Panc1 (cell line): ENCODE results near the gene PFKL. TPM values are rescaled to one million over a fixed set of nuclear protein-coding genes. Genes with fewer than 3 reads are reported as not detected.

Experiments
- ATAC-seq: fragments of 200-7000 bp; cut with Tn5 transposase; 2 replicates; pipeline ENCODE4 v1.9.1; 2020; ENCODE audit warnings: mild to moderate bottlenecking, moderate library complexity
- BruUV-seq: library from RNA; stranded (reverse); fragments of 400-500 nt; replicated peaks from 2 replicates; lab custom pipeline; 2021; lab: Mats Ljungman, UMichigan
- CTCF ChIA-PET: fragments of 300-600 bp; sonication (Branson Sonifier 250); formaldehyde crosslinking; loops from one replicate; lab custom pipeline; 2022; ENCODE audit warnings: antibody characterized with exemption; lab: Charles Lee
- POLR2A ChIA-PET: fragments of 300-600 bp; sonication (Branson Sonifier 250); formaldehyde crosslinking; loops from one replicate; lab custom pipeline; 2022; ENCODE audit warnings: antibody characterized with exemption; lab: Charles Lee
- DNase-seq: peaks from one replicate; pipeline ENCODE4 v3.0.0-alpha.2; 2010; ENCODE audit warnings: low read depth, low spot score
- H3K27ac ChIP-seq: 2 replicates; pipeline ENCODE4 v1.5.1; 2011; ENCODE audit warnings: mild to moderate bottlenecking, low read length, inconsistent platforms
- H3K27me3 ChIP-seq: fragments of 200-500 bp; sonication (Bioruptor generic); 2 replicates; pipeline ENCODE4 v1.6.0; 2014; ENCODE audit warnings: low read length, inconsistent platforms; ENCODE audit not compliant: control insufficient read depth, insufficient read depth
- H3K36me3 ChIP-seq: fragments of 200-500 bp; sonication (Bioruptor generic); 2 replicates; pipeline ENCODE4 v1.5.1; 2014; ENCODE audit warnings: inconsistent platforms, mild to moderate bottlenecking, low read length, moderate library complexity; ENCODE audit not compliant: control insufficient read depth, insufficient read depth
- H3K4me1 ChIP-seq: 2 replicates; pipeline ENCODE4 v1.5.1; 2011; ENCODE audit warnings: inconsistent platforms, mild to moderate bottlenecking, low read length, moderate library complexity; ENCODE audit not compliant: control insufficient read depth, insufficient read depth
- H3K4me3 ChIP-seq, 2 experiments: 2 replicates each; pipeline ENCODE4 v1.5.1; 2011 to 2012; ENCODE audit warnings: low read depth in 2 of 2, low read length in 2 of 2, mild to moderate bottlenecking in 2 of 2, inconsistent platforms in 1 of 2, moderate library complexity in 1 of 2
- H3K9me3 ChIP-seq: fragments of 200-500 bp; sonication (Bioruptor generic); 2 replicates; pipeline ENCODE4 v1.5.1; 2014; ENCODE audit warnings: low read depth, mild to moderate bottlenecking, inconsistent platforms, low read length, moderate library complexity; ENCODE audit not compliant: control insufficient read depth, insufficient read depth
- POLR2AphosphoS5 ChIP-seq: IDR thresholded peaks from 2 replicates; pipeline ENCODE4 v1.6.1; 2012; ENCODE audit warnings: mild to moderate bottlenecking, low read depth, low read length, moderate library complexity
- SIN3A ChIP-seq: IDR thresholded peaks from 2 replicates; pipeline ENCODE4 v1.6.1; 2012; ENCODE audit warnings: low read depth, mild to moderate bottlenecking, low read length, moderate library complexity, borderline replicate concordance; ENCODE audit not compliant: insufficient read depth
- TCF7L2 ChIP-seq: IDR thresholded peaks from 2 replicates; pipeline ENCODE4 v1.6.1; 2011; ENCODE audit warnings: mild to moderate bottlenecking, low read depth, low read length, inconsistent platforms
- in situ Hi-C: cut with HindIII; loops from 2 replicates; pipeline ENCODE4 v1.10.0; 2016; ENCODE audit warnings: low sequenced_read_pairs, low pct_unique_long_range_greater_than_20kb
- intact Hi-C: fragments of 100-400 bp; cut with micrococcal nuclease; formaldehyde crosslinking; loops from one replicate; pipeline ENCODE4 v1.10.0; 2022; ENCODE audit not compliant: unreplicated experiment
- total RNA-seq: library from RNA; stranded (reverse); gene quantifications from one replicate; pipeline ENCODE4 v1.2.1, GENCODE V29; 2021; ENCODE audit not compliant: unreplicated experiment
- TF ChIP-seq, protein P1 (sequence below): fragments of 450-650 bp; IDR thresholded peaks from 2 replicates; pipeline ENCODE4 v1.5.1; 2017; ENCODE audit warnings: mild to moderate bottlenecking
- TF ChIP-seq, protein P2 (sequence below), 2 experiments: IDR thresholded peaks; 2 replicates each; pipeline ENCODE4 v1.6.1; 2011 to 2012; ENCODE audit warnings: low read depth in 2 of 2, control low read depth in 1 of 2, low read length in 1 of 2, mild to moderate bottlenecking in 1 of 2, moderate library complexity in 1 of 2; ENCODE audit not compliant: insufficient read depth in 1 of 2

Gene PFKL
- total RNA-seq, 1 experiment from 2014 or later = 70.1 TPM

DNA sequence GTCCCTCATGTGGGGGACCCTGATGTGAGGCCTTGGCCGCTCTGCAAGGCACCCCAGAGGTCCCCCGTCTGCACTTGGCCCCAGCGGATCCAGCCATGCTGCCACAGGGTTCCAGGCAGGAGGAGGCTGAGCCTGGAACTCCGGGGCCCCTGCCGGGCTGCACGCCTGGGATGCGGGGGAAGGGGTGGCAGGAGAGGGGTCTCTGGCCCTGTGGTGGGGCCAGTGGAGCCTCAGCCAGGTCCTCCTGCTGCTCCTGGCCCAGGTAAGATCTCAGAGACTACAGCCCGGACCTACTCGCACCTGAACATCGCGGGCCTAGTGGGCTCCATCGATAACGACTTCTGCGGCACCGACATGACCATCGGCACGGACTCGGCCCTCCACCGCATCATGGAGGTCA lies 12.9 kb downstream of the PFKL start:
- no peak for DNase-seq
- in situ Hi-C loops (no loop called here), intact Hi-C loops (no loop called here)
- ChIA-PET CTCF (no interaction called here), POLR2A (no interaction called here)
- no TSS peak for BruUV-seq
- TF ChIP-seq SIN3A = no peak
- TF ChIP-seq, protein P1, sequence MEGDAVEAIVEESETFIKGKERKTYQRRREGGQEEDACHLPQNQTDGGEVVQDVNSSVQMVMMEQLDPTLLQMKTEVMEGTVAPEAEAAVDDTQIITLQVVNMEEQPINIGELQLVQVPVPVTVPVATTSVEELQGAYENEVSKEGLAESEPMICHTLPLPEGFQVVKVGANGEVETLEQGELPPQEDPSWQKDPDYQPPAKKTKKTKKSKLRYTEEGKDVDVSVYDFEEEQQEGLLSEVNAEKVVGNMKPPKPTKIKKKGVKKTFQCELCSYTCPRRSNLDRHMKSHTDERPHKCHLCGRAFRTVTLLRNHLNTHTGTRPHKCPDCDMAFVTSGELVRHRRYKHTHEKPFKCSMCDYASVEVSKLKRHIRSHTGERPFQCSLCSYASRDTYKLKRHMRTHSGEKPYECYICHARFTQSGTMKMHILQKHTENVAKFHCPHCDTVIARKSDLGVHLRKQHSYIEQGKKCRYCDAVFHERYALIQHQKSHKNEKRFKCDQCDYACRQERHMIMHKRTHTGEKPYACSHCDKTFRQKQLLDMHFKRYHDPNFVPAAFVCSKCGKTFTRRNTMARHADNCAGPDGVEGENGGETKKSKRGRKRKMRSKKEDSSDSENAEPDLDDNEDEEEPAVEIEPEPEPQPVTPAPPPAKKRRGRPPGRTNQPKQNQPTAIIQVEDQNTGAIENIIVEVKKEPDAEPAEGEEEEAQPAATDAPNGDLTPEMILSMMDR = no peak
- no peak for TF ChIP-seq POLR2AphosphoS5
- TF ChIP-seq TCF7L2 = no peak
- TF ChIP-seq, protein P2, sequence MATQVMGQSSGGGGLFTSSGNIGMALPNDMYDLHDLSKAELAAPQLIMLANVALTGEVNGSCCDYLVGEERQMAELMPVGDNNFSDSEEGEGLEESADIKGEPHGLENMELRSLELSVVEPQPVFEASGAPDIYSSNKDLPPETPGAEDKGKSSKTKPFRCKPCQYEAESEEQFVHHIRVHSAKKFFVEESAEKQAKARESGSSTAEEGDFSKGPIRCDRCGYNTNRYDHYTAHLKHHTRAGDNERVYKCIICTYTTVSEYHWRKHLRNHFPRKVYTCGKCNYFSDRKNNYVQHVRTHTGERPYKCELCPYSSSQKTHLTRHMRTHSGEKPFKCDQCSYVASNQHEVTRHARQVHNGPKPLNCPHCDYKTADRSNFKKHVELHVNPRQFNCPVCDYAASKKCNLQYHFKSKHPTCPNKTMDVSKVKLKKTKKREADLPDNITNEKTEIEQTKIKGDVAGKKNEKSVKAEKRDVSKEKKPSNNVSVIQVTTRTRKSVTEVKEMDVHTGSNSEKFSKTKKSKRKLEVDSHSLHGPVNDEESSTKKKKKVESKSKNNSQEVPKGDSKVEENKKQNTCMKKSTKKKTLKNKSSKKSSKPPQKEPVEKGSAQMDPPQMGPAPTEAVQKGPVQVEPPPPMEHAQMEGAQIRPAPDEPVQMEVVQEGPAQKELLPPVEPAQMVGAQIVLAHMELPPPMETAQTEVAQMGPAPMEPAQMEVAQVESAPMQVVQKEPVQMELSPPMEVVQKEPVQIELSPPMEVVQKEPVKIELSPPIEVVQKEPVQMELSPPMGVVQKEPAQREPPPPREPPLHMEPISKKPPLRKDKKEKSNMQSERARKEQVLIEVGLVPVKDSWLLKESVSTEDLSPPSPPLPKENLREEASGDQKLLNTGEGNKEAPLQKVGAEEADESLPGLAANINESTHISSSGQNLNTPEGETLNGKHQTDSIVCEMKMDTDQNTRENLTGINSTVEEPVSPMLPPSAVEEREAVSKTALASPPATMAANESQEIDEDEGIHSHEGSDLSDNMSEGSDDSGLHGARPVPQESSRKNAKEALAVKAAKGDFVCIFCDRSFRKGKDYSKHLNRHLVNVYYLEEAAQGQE (IDR thresholded peaks at IDR 0.05; ENCODE audit: insufficient read depth in 1 of 2, low read depth in 2 of 2, low read length in 1 of 2) = no peak
- Histone ChIP-seq H3K36me3 (no peaks in the 10 kb centered on the region), H3K4me3 (no peak overlapping the region), H3K9me3 (no peaks in the 10 kb centered on the region), H3K27me3 (no peaks in the 10 kb centered on the region), H3K4me1 (no peaks in the 10 kb centered on the region), H3K27ac (no peak overlapping the region)
- ATAC-seq = no peak

DNA sequence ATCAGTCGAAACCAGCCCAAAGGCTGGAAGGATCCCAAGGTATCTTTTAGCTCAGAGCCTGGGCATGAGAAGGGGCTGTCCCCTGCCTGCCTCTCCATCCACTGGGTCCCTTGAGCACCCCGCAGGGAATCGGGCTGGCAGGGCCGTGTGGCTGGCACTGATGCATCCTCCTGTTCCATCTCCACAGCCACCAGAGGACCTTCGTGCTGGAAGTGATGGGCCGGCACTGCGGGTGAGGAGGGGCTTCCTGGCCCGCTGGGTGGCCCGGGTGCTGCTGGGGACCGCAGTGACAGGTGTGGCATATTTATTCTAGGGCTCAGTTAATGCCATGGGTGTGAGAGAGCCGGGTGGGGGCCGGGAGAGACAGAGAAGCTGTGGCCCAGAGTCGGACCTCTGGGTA lies 13.6 kb downstream of the PFKL start:
- H3K4me1 ChIP-seq = no peaks in the 10 kb centered on the region
- in situ Hi-C loops = no loop called here
- TF ChIP-seq POLR2AphosphoS5 (no peak), SIN3A (no peak), TCF7L2 (no peak)
- TF ChIP-seq, protein P2 (IDR thresholded peaks at IDR 0.05; ENCODE audit: insufficient read depth in 1 of 2, low read depth in 2 of 2, low read length in 1 of 2) = no peak
- TF ChIP-seq, protein P1 = no peak
- CTCF ChIA-PET = no interaction called here
- intact Hi-C loops = no loop called here
- no peak overlapping the region for H3K27ac ChIP-seq
- POLR2A ChIA-PET = no interaction called here
- no peaks in the 10 kb centered on the region for H3K9me3 ChIP-seq
- BruUV-seq = no TSS peak
- DNase-seq = no peak
- H3K36me3 ChIP-seq = no peaks in the 10 kb centered on the region
- H3K27me3 ChIP-seq = no peaks in the 10 kb centered on the region
- no peak for ATAC-seq
- H3K4me3 ChIP-seq = no peak overlapping the region
